CD4-positive, alpha-beta T cell (primary cell): ENCODE data around the gene LEPROT. TPM values are rescaled to one million over a fixed set of nuclear protein-coding genes. Genes with fewer than 3 reads are reported as not detected.

Experiments used
- ATAC-seq: fragments of 200-7000 bp; cut with Tn5 transposase; one replicate; pipeline ENCODE4 v1.10.0; 2022; ENCODE audit warnings: mild to moderate bottlenecking; ENCODE audit not compliant: poor library complexity
- CTCF ChIA-PET: fragments of 350-600 bp; sonication (Branson Sonifier 250); formaldehyde crosslinking; loops from one replicate; lab custom pipeline; 2021; ENCODE audit warnings: antibody characterized with exemption, inconsistent platforms; lab: Charles Lee
- POLR2A ChIA-PET: fragments of 350-600 bp; sonication (Branson Sonifier 250); formaldehyde crosslinking; loops from one replicate; lab custom pipeline; 2021; ENCODE audit warnings: antibody characterized with exemption, inconsistent platforms; lab: Charles Lee
- DNase-seq, 14 experiments: peaks; one replicate each; pipeline ENCODE4 v3.0.0-alpha.2; 2013 to 2020; ENCODE audit warnings: mixed read lengths in 2 of 14
- H3K27ac ChIP-seq, 2 donors: one replicate each; pipeline versions ENCODE4 v1.5.1 to v1.7.0; 2013; ENCODE audit warnings: low read length in 2 of 2, low read depth in 1 of 2, mild to moderate bottlenecking in 1 of 2
- H3K27me3 ChIP-seq, 2 experiments: 1 replicate in 1 of 2; 2 replicates in 1 of 2; pipeline versions ENCODE4 v1.6.1 to v1.7.0; 2013; ENCODE audit warnings: low read length in 2 of 2, control low read depth in 1 of 2, mild to moderate bottlenecking in 1 of 2, moderate library complexity in 1 of 2; ENCODE audit not compliant: insufficient read depth in 2 of 2, control insufficient read depth in 1 of 2
- H3K36me3 ChIP-seq: one replicate; pipeline ENCODE4 v1.6.1; 2013; ENCODE audit warnings: low read length, control low read depth; ENCODE audit not compliant: insufficient read depth
- H3K4me1 ChIP-seq: one replicate; pipeline ENCODE4 v1.6.1; 2013; ENCODE audit warnings: low read length, control low read depth; ENCODE audit not compliant: insufficient read depth
- H3K4me3 ChIP-seq: one replicate; pipeline ENCODE4 v1.5.1; 2013; ENCODE audit warnings: mild to moderate bottlenecking, low read length, moderate library complexity
- H3K9me3 ChIP-seq, 2 experiments: 1 replicate in 1 of 2; 2 replicates in 1 of 2; pipeline versions ENCODE4 v1.6.1 to v1.7.0; 2013; ENCODE audit warnings: low read length in 2 of 2, mild to moderate bottlenecking in 2 of 2, control low read depth in 1 of 2, moderate library complexity in 1 of 2; ENCODE audit not compliant: control insufficient read depth in 1 of 2, insufficient read depth in 1 of 2
- H3K27ac Mint-ChIP-seq: one replicate; pipeline ENCODE4 v1.8.0; 2020; ENCODE audit warnings: mixed read lengths
- H3K27me3 Mint-ChIP-seq: one replicate; pipeline ENCODE4 v1.8.0; 2021; ENCODE audit warnings: mixed read lengths
- H3K36me3 Mint-ChIP-seq: one replicate; pipeline ENCODE4 v1.8.0; 2021; ENCODE audit warnings: low read depth, mixed read lengths
- H3K4me1 Mint-ChIP-seq: one replicate; pipeline ENCODE4 v1.8.0; 2021; ENCODE audit warnings: low read depth, mixed read lengths
- H3K4me3 Mint-ChIP-seq: one replicate; pipeline ENCODE4 v1.8.0; 2020; ENCODE audit warnings: mild to moderate bottlenecking, mixed read lengths
- H3K9me3 Mint-ChIP-seq: one replicate; pipeline ENCODE4 v1.8.0; 2020; ENCODE audit warnings: mixed read lengths
- CTCF ChIP-seq: fragments of 200-600 bp; IDR thresholded peaks from one replicate; pipeline ENCODE4 v1.8.0; 2022; ENCODE audit warnings: antibody characterized with exemption, mild to moderate bottlenecking
- intact Hi-C, 2 experiments: fragments of 100-400 bp; cut with DNase I in 1 of 2; cut with micrococcal nuclease in 1 of 2; formaldehyde crosslinking; loops; one replicate each; pipeline versions ENCODE4 v1.15.1 to v1.9.0; 2023 to 2025; cut with DNase I, micrococcal nuclease
- total RNA-seq, 174 experiments: library from RNA in 2 of 174; stranded (reverse) in 2 of 174; gene quantifications; one replicate each; pipeline ENCODE4 v1.2.3 and lab custom pipeline; 2021 to 2026

LEPROT gene
- total RNA-seq, 2 experiments from 2014 or later, result 20.2 to 23.9 TPM

GRCh38 chr1:65476327-65476726, 55.9 kb downstream of the LEPROT start:
- H3K9me3 Mint-ChIP-seq, result no peaks in the 10 kb centered on the region
- no peaks in the 10 kb centered on the region for H3K27me3 Mint-ChIP-seq
- no peaks in the 10 kb centered on the region for H3K4me1 Mint-ChIP-seq
- no peaks in the 10 kb centered on the region for H3K36me3 Mint-ChIP-seq
- Histone ChIP-seq H3K36me3 (no peaks in the 10 kb centered on the region), H3K4me3 (no peak overlapping the region), H3K27me3 (no peaks in the 10 kb centered on the region), H3K4me1 (no peaks in the 10 kb centered on the region), H3K27ac (no peak overlapping the region), H3K9me3 (no peaks in the 10 kb centered on the region)
- H3K4me3 Mint-ChIP-seq, result no peak overlapping the region
- ChIA-PET CTCF (no interaction called here), POLR2A (interaction anchor here (1.3 kb wide), 1 partner anchor 14 kb away, joined by 3 read pairs; no protein-coding TSS in a partner anchor)
- no peak for DNase-seq
- no peak for TF ChIP-seq CTCF
- no peak overlapping the region for H3K27ac Mint-ChIP-seq
- ATAC-seq, result no peak
- intact Hi-C loops, result no loop called here

GRCh38 chr1:65477414-65478378, 57.2 kb downstream of the LEPROT start:
- no peaks in the 10 kb centered on the region for H3K36me3 Mint-ChIP-seq
- no peaks in the 10 kb centered on the region for H3K9me3 Mint-ChIP-seq
- no peak overlapping the region for H3K4me3 Mint-ChIP-seq
- no peaks in the 10 kb centered on the region for H3K27me3 Mint-ChIP-seq
- Histone ChIP-seq H3K4me3 (no peak overlapping the region), H3K36me3 (no peaks in the 10 kb centered on the region), H3K9me3 (no peaks in the 10 kb centered on the region), H3K4me1 (no peaks in the 10 kb centered on the region), H3K27ac (no peak overlapping the region), H3K27me3 (no peaks in the 10 kb centered on the region)
- ATAC-seq, result no peak
- intact Hi-C loops, result no loop called here
- H3K4me1 Mint-ChIP-seq, result no peaks in the 10 kb centered on the region
- no peak overlapping the region for H3K27ac Mint-ChIP-seq
- POLR2A ChIA-PET, result no interaction called here
- TF ChIP-seq CTCF, result no peak
- no peak for DNase-seq
- CTCF ChIA-PET, result interaction anchor here (1.2 kb wide), 1 partner anchor 948 kb away, joined by 3 read pairs; no protein-coding TSS in a partner anchor

GRCh38 chr1:65478379-65479026, 58.0 kb downstream of the LEPROT start:
- Mint-ChIP-seq H3K27me3 (no peaks in the 10 kb centered on the region), H3K4me3 (no peak overlapping the region), H3K27ac (no peak overlapping the region), H3K36me3 (no peaks in the 10 kb centered on the region), H3K9me3 (no peaks in the 10 kb centered on the region), H3K4me1 (no peaks in the 10 kb centered on the region)
- ATAC-seq, result no peak
- ChIA-PET CTCF (interaction anchor here (1.2 kb wide), 1 partner anchor 949 kb away, joined by 3 read pairs; no protein-coding TSS in a partner anchor), POLR2A (no interaction called here)
- Histone ChIP-seq H3K4me3 (no peak overlapping the region), H3K27me3 (no peaks in the 10 kb centered on the region), H3K9me3 (no peaks in the 10 kb centered on the region), H3K36me3 (no peaks in the 10 kb centered on the region), H3K4me1 (no peaks in the 10 kb centered on the region), H3K27ac (no peak overlapping the region)
- DNase-seq, result no peak
- no peak for TF ChIP-seq CTCF
- intact Hi-C loops, result no loop called here
